Rectal smooth muscle tissue (tissue), 1 donor: Measurements from ENCODE around the gene PHKA2.
"Not testable (repeated sequence)": the region's sequence is repeated elsewhere in the genome, so short reads cannot be mapped to it uniquely, and the experiment has no call there.

Experiments
- H3K27ac ChIP-seq: one replicate; pipeline ENCODE4 v1.7.0; 2013; ENCODE audit warnings: low read depth, low read length, inconsistent platforms
- H3K27me3 ChIP-seq: one replicate; pipeline ENCODE4 v1.7.0; 2013; ENCODE audit warnings: low read length; ENCODE audit not compliant: control insufficient read depth, insufficient read depth
- H3K36me3 ChIP-seq: one replicate; pipeline ENCODE4 v1.7.0; 2013; ENCODE audit warnings: low read length; ENCODE audit not compliant: control insufficient read depth, insufficient read depth
- H3K4me1 ChIP-seq: one replicate; pipeline ENCODE4 v1.7.0; 2013; ENCODE audit warnings: low read length; ENCODE audit not compliant: control insufficient read depth, insufficient read depth
- H3K4me3 ChIP-seq: one replicate; pipeline ENCODE4 v1.7.0; 2013; ENCODE audit warnings: low read length
- H3K9ac ChIP-seq: one replicate; pipeline ENCODE4 v1.7.0; 2013; ENCODE audit warnings: low read length

The PHKA2 gene

DNA sequence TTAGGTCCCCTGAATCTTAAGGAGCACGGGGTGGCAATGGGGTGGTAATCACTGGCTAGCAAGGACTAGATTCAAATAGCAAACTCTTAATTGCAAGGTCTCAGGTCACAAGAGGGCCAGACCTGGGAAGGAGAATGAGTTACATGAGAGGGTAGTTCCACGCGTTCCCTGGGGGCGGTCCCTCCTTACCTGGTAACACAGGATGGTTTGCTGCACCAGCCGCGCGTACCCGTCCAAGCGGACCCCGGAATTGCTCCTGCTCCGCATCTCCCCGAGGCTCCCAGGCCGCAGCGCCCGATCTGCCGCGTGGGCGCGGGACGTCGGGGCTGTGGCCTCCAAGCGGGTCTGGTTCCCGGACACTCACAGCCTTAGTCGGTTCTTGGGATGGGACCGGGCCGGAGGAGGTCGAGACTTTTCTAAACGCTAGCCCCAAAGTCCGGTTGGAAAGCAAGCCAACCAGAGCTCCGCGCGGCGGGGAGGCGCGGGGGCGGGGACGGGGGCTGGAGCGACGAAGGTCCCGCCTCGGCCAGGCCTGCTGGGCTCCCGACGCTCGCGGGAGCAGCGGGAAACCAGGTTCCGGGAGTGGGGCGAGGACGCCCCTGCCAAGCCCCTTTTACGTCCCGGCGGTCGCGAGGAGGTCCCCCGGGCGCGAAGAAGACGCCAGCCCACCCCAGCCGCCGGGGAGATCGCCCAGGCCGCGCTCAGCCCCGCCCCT, at the start of gene PHKA2:
Gene PHKA2, minus strand, starts transcription at position 449 of the 715 bp plus-strand sequence. Its CDS starts 182 bp downstream, at position 267.
- Histone ChIP-seq H3K4me1 (no peaks in the 10 kb centered on the region), H3K27ac (peak within 1 kb of the TSS; percentile 83), H3K27me3 (no peaks in the 10 kb centered on the region), H3K9ac (no peak within 1 kb of the TSS), H3K4me3 (peak within 1 kb of the TSS; percentile 69), H3K36me3 (no peaks in the 10 kb centered on the region)

GRCh38 chrX:19030805-19031204, 46.9 kb upstream of the PHKA2 start:
- Histone ChIP-seq H3K4me3 (no peak overlapping the region), H3K9ac (no peak overlapping the region), H3K27me3 (no peaks in the 10 kb centered on the region), H3K27ac (no peak overlapping the region), H3K36me3 (no peaks in the 10 kb centered on the region), H3K4me1 (no peaks in the 10 kb centered on the region)

- Histone ChIP-seq H3K36me3 (no peaks in the 10 kb centered on the region), H3K9ac (no peak overlapping the region), H3K4me1 (no peaks in the 10 kb centered on the region), H3K4me3 (no peak overlapping the region), H3K27ac (no peak overlapping the region), H3K27me3 (no peaks in the 10 kb centered on the region)
Observed at GRCh38 chrX:19028560-19028959, 44.6 kb upstream of the PHKA2 start.

DNA sequence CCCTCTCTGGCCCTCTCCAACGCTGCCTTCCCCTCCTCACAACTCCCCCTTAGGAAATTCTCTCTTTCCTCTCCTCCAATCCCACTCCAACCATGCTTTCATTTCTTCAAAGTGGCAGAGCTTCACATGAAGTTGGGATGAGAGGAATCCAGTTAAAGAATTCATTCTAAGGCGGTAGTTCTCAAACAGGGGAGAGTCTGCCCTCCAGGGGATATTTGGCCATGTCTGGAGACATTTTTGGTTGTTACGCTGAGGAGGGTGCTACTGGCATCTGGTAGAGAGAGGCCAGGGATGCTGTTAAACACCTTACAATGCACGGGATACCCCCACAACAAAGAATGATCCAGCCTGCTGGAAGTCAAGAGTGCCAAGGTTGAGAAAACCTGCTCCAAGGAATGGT, 40.5 kb upstream of the PHKA2 start:
- Histone ChIP-seq H3K4me1 (no peaks in the 10 kb centered on the region), H3K36me3 (no peaks in the 10 kb centered on the region), H3K9ac (no peak overlapping the region), H3K27ac (no peak overlapping the region), H3K4me3 (no peak overlapping the region), H3K27me3 (no peaks in the 10 kb centered on the region)

DNA sequence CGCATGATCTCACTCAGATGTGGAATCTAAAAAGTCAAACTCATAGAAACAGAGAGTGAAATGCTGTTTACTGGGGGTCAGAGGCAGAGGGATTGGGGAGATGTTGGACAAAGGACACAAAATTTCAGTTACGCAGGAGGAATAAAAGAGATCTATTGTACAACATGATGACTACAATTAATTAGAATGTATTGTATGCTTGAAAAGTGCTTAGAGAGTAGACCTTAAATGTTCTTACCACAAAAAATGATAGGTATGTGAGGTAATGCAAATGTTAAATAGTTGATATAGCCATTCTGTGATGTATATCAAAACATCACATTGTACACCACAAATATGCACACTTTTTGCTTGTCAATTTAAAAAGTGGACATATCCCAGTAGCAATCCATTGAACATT, 36.1 kb upstream of the PHKA2 start:
- no peak overlapping the region for H3K4me3 ChIP-seq
- H3K27ac ChIP-seq, result no peak overlapping the region
- H3K27me3 ChIP-seq, result no peaks in the 10 kb centered on the region
- H3K36me3 ChIP-seq, result no peaks in the 10 kb centered on the region
- H3K4me1 ChIP-seq, result no peaks in the 10 kb centered on the region
- no peak overlapping the region for H3K9ac ChIP-seq

- H3K27ac ChIP-seq, result no peak overlapping the region
- H3K27me3 ChIP-seq, result no peaks in the 10 kb centered on the region
- H3K4me3 ChIP-seq, result no peak overlapping the region
- H3K36me3 ChIP-seq, result no peaks in the 10 kb centered on the region
- H3K9ac ChIP-seq, result no peak overlapping the region
- H3K4me1 ChIP-seq, result no peaks in the 10 kb centered on the region
Observed at GRCh38 chrX:19017271-19017670, 33.4 kb upstream of the PHKA2 start.

DNA sequence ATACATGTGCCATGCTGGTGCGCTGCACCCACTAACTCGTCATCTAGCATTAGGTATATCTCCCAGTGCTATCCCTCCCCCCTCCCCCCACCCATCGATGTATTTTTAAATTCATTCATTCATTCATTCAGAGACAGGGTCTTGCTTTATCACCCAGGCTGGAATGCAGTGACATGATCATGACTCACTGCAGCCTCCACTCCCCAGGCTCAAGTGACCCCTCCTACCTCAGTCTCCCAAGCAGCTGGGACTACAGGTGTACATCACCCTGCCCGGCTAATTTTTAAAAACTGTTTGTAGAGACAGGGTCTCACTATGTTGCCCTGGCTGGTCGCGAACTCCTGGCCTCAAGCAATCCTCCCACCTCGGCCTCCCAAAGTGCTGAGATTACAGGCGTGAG, 32.7 kb upstream of the PHKA2 start:
- H3K9ac ChIP-seq, H3K36me3 ChIP-seq, H3K27ac ChIP-seq, H3K4me1 ChIP-seq, H3K27me3 ChIP-seq, H3K4me3 ChIP-seq: not testable (repeated sequence)

DNA sequence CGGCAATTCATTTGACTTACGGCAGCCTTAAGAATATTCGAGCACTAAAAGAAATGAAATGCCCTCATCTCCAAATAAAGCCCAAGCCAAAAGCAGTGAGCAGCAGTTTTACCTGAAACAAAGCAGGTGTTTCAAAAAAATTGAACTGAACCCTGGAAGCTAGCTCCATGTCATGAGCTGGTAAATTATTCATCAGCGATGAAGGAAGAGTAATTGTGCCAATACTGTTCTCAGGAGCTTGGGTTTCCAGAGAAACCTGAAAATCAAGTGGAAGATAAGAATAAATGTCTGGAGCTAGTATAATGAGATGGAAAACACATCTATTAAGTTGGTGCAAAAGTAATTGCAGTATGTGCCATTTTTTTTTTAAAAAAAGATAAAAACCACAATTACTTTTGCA, 24.0 kb upstream of the PHKA2 start:
- no peaks in the 10 kb centered on the region for H3K27me3 ChIP-seq
- H3K4me3 ChIP-seq, result no peak overlapping the region
- no peak overlapping the region for H3K9ac ChIP-seq
- H3K4me1 ChIP-seq, result no peaks in the 10 kb centered on the region
- no peak overlapping the region for H3K27ac ChIP-seq
- H3K36me3 ChIP-seq, result no peaks in the 10 kb centered on the region

DNA sequence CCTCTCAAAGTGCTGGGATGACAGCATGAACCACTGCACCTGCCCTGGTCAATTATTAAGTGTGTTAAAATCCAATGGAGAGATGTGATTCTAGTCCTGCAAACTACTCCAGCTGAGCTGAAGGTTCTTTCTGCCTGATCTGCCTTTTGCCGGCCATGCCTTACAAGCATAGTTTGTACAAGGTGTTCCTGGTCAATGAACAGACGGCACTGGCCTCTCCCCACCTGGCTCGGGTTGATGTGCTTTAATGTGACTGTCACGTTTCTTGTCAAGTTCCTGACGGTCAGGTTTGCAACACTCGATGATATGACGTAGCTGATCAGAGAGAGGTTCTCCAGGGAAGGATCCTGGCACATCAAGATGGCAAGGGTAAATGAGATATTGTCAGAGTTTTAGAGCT, 23.1 kb upstream of the PHKA2 start:
- no peaks in the 10 kb centered on the region for H3K4me1 ChIP-seq
- H3K36me3 ChIP-seq, result no peaks in the 10 kb centered on the region
- H3K9ac ChIP-seq, result no peak overlapping the region
- H3K4me3 ChIP-seq, result no peak overlapping the region
- H3K27ac ChIP-seq, result no peak overlapping the region
- H3K27me3 ChIP-seq, result no peaks in the 10 kb centered on the region

DNA sequence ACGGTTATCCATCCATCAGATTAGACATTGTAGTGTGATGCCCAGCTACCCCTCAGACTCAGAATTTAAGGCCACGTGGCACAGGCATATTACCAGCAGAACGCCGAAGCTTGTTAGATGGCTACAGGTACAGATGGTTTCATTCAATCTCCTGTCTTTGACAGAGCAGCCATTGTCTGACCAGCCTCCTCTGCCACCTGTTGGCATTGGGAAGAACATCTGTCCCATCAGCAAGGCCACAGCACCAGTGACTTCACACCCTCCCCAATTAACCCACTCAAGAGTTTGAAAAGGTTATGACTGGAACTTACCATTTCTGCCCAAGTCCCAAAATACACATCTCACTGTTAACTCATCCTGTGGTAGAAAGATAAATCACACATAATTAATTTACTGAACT, 22.0 kb upstream of the PHKA2 start:
- H3K9ac ChIP-seq, result no peak overlapping the region
- no peaks in the 10 kb centered on the region for H3K4me1 ChIP-seq
- no peak overlapping the region for H3K27ac ChIP-seq
- H3K4me3 ChIP-seq, result no peak overlapping the region
- no peaks in the 10 kb centered on the region for H3K27me3 ChIP-seq
- no peaks in the 10 kb centered on the region for H3K36me3 ChIP-seq

DNA sequence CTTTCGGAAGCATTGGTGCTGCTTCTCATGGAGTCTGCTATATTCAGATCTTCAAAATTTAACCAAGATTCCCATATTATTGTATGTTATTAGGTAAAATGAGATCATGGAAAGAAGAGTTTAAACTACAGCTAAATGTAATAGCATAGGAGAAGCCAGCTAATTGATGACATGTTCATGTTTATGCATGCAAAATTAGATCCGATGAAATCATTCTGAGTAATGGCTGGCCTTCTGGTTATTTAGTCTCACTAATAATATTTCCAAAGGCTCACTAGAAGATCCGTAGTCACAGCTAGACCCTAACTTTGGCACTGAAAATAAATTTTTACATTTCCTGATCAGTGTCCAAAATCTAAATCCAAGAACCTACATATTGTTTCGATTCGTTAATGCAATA, 19.8 kb upstream of the PHKA2 start:
- Histone ChIP-seq H3K27me3 (no peaks in the 10 kb centered on the region), H3K4me1 (no peaks in the 10 kb centered on the region), H3K36me3 (no peaks in the 10 kb centered on the region), H3K4me3 (no peak overlapping the region), H3K9ac (no peak overlapping the region), H3K27ac (no peak overlapping the region)

DNA sequence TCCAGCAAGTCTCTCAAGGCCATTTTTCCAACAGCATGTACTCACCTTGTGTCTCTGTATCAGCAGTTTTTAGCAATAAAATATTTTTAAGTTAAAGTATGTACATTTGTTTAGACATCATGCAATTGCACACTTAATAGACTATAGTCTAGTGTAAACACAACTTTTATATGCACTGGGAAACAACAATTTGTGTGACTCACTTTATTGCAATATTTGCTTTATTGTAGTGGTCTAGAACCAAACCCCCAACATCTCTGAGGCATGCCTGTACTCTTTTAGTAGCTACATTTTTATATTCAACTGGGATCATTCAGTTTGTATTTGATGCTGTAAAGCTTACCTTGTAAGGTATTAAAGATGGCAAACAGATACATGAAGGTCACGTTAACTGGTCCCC, 14.7 kb upstream of the PHKA2 start:
- Histone ChIP-seq H3K36me3 (no peaks in the 10 kb centered on the region), H3K9ac (no peak overlapping the region), H3K27ac (no peak overlapping the region), H3K27me3 (no peaks in the 10 kb centered on the region), H3K4me3 (no peak overlapping the region), H3K4me1 (no peaks in the 10 kb centered on the region)

- Histone ChIP-seq H3K27ac (no peak overlapping the region), H3K36me3 (no peaks in the 10 kb centered on the region), H3K4me3 (no peak overlapping the region), H3K4me1 (no peaks in the 10 kb centered on the region), H3K27me3 (no peaks in the 10 kb centered on the region), H3K9ac (no peak overlapping the region)
Observed at GRCh38 chrX:18997916-18998315, 14.0 kb upstream of the PHKA2 start.
